ENCODE data around the gene ADORA1. TPM values are rescaled to one million over a fixed set of nuclear protein-coding genes. Genes with fewer than 3 reads are reported as not detected.

ADORA1 gene
- total and polyA plus RNA-seq, 2 donors (not counting 3 experiments of a cell fraction or from before 2014, with no cell fraction given): 0.15 TPM; not detected in 1

GRCh38 chr1:203177036-203177405 is 49.5 kb downstream of the ADORA1 start:
- Histone ChIP-seq H3K27ac (ENCODE audit: insufficient read depth, low read depth, low read length) (no peak overlapping the region), H3K9ac (replicated peaks; ENCODE audit: extremely low read depth, insufficient read depth, low read length) (no peak overlapping the region), H4K20me1 (replicated peaks; ENCODE audit: control insufficient read depth, extremely low read depth, insufficient read depth, low read length) (no peaks in the 10 kb centered on the region), H3K9me3 (replicated peaks; ENCODE audit: control insufficient read depth, insufficient read depth, low read length) (no peaks in the 10 kb centered on the region), H3K4me2 (ENCODE audit: insufficient read depth, low read length) (no peak overlapping the region), H2AFZ (ENCODE audit: low read depth, low read length) (no peak overlapping the region), H3K36me3 (ENCODE audit: control insufficient read depth in 2 of 2, extremely low read depth in 1 of 2, insufficient read depth in 2 of 2, low read length in 2 of 2) (no peaks in the 10 kb centered on the region), H3K4me3 (replicated peaks in 1 of 3; ENCODE audit: insufficient read depth in 1 of 3, low read depth in 1 of 3, low read length in 3 of 3) (no peak overlapping the region), H3K27me3 (ENCODE audit: control insufficient read depth in 2 of 2, insufficient read depth in 2 of 2, low read length in 2 of 2) (no peaks in the 10 kb centered on the region), H3K79me2 (ENCODE audit: control insufficient read depth, insufficient read depth, low read length) (no peaks in the 10 kb centered on the region), H3K4me1 (ENCODE audit: control insufficient read depth, extremely low read depth, insufficient read depth, low read length) (peaks cover 6% of the 10 kb centered on the region), H3K9me1 (replicated peaks; ENCODE audit: control insufficient read depth, extremely low read depth, insufficient read depth, low read length) (no peaks in the 10 kb centered on the region)
- DNase-seq (ENCODE audit: low read depth, low spot score) (no peak), FAIRE-seq (no peak)
- POLR2A ChIA-PET: no interaction called here
- TF ChIP-seq CTCF (IDR thresholded peaks at IDR 0.05; ENCODE audit: extremely low read depth in 1 of 2, insufficient read depth in 1 of 2, low read depth in 1 of 2, low read length in 2 of 2): no peak
- no peak for TF ChIP-seq POLR2AphosphoS5 (IDR thresholded peaks at IDR 0.05; ENCODE audit: insufficient read depth, low read depth, low read length)
- TF ChIP-seq MYC (IDR thresholded peaks at IDR 0.05; ENCODE audit: low read depth, low read length): no peak
- TF ChIP-seq FOS (IDR thresholded peaks at IDR 0.05; ENCODE audit: borderline replicate concordance, insufficient read depth, low read length): no peak
- no peak for TF ChIP-seq MAX (IDR thresholded peaks at IDR 0.05; ENCODE audit: insufficient read depth, insufficient read length)
- BruUV-seq (replicated peaks): no TSS peak
- CTCF ChIA-PET: interaction anchor here (1.2 to 3.6 kb wide), 2 partner anchors 59 to 138 kb away, joined by 4 to 17 read pairs; no protein-coding TSS in a partner anchor
- intact Hi-C loops (cut with micrococcal nuclease) (no loop called here), dilution Hi-C loops (cut with MboI; ENCODE audit: extremely low pct_ligation_motif_present, low sequenced_read_pairs) (no loop called here)
